Activated CD4-positive, alpha-beta memory T cell treated with anti-CD3 and anti-CD28 coated beads, Interleukin-2, amount 10 ng/mL, durations not matched to agents 7 days and 5 days (primary cell): ENCODE results near the gene TIMM29. TPM values are rescaled to one million over a fixed set of nuclear protein-coding genes. Genes with fewer than 3 reads are reported as not detected.

Experiments
- CTCF ChIA-PET: fragments of 350-600 bp; sonication (Branson Sonifier 250); formaldehyde crosslinking; loops from one replicate; lab custom pipeline; 2021; ENCODE audit warnings: antibody characterized with exemption, inconsistent platforms; lab: Charles Lee
- POLR2A ChIA-PET: fragments of 350-600 bp; sonication (Branson Sonifier 250); formaldehyde crosslinking; loops from one replicate; lab custom pipeline; 2021; ENCODE audit warnings: antibody characterized with exemption; lab: Charles Lee
- DNase-seq: peaks from one replicate; pipeline ENCODE4 v3.0.0-alpha.2; 2020
- H3K27ac Mint-ChIP-seq: one replicate; pipeline ENCODE4 v1.8.0; 2021; ENCODE audit warnings: mild to moderate bottlenecking, mixed read lengths
- H3K27me3 Mint-ChIP-seq: one replicate; pipeline ENCODE4 v1.8.0; 2021; ENCODE audit warnings: mixed read lengths
- H3K36me3 Mint-ChIP-seq: one replicate; pipeline ENCODE4 v1.8.0; 2021; ENCODE audit warnings: low read depth, mixed read lengths
- H3K4me1 Mint-ChIP-seq: one replicate; pipeline ENCODE4 v1.8.0; 2021; ENCODE audit warnings: mixed read lengths
- H3K4me3 Mint-ChIP-seq: one replicate; pipeline ENCODE4 v1.8.0; 2021; ENCODE audit warnings: mild to moderate bottlenecking, mixed read lengths
- H3K9me3 Mint-ChIP-seq: one replicate; pipeline ENCODE4 v1.8.0; 2021; ENCODE audit warnings: mixed read lengths
- total RNA-seq, 2 experiments: library from RNA; stranded (reverse); gene quantifications; one replicate each; pipeline ENCODE4 v1.2.3, GENCODE V29; 2021

TIMM29 gene
- 10 to 100 TPM; 24.3 to 25.7 TPM for total RNA-seq

- Mint-ChIP-seq H3K4me1 (peaks cover 32% of the 10 kb centered on the region), H3K9me3 (no peaks in the 10 kb centered on the region), H3K4me3 (peak within 1 kb of the TSS; percentile 94), H3K36me3 (peaks cover 19% of the 10 kb centered on the region), H3K27me3 (no peaks in the 10 kb centered on the region), H3K27ac (peak within 1 kb of the TSS; percentile 85)
- CTCF ChIA-PET = interaction anchor here (1.5 to 3.7 kb wide), 2 partner anchors 13 to 65 kb away, joined by 3 to 19 read pairs; no protein-coding TSS in a partner anchor
- POLR2A ChIA-PET = no interaction called here
- peak; percentile 93 for DNase-seq
Observed at GRCh38 chr19:10928563-10929401, at the start of gene TIMM29, which contains the start of gene YIPF2. TIMM29 (plus strand) TSS chr19:10928811; CDS start chr19:10928823, 12 bp downstream. YIPF2 (minus strand) TSS chr19:10928639; CDS start chr19:10928410, 229 bp downstream.

- Mint-ChIP-seq H3K4me1 (peaks cover 26% of the 10 kb centered on the region), H3K36me3 (peaks cover 5% of the 10 kb centered on the region), H3K27me3 (no peaks in the 10 kb centered on the region), H3K27ac (peak overlapping the region; percentile 11), H3K9me3 (no peaks in the 10 kb centered on the region), H3K4me3 (no peak overlapping the region)
- DNase-seq = no peak
- CTCF ChIA-PET = interaction anchor here (1.1 to 1.7 kb wide), 2 partner anchors 9 to 245 kb away, joined by 3 to 5 read pairs; no protein-coding TSS in a partner anchor
- POLR2A ChIA-PET = no interaction called here
Observed at GRCh38 chr19:10881403-10882107, 47.1 kb upstream of the TIMM29 start.

GRCh38 chr19:10882108-10882457 is 46.5 kb upstream of the TIMM29 start:
- no peaks in the 10 kb centered on the region for H3K9me3 Mint-ChIP-seq
- ChIA-PET POLR2A (no interaction called here), CTCF (interaction anchor here (1.1 to 1.7 kb wide), 2 partner anchors 10 to 244 kb away, joined by 3 to 5 read pairs; no protein-coding TSS in a partner anchor)
- peaks cover 5% of the 10 kb centered on the region for H3K36me3 Mint-ChIP-seq
- no peaks in the 10 kb centered on the region for H3K27me3 Mint-ChIP-seq
- H3K27ac Mint-ChIP-seq = no peak overlapping the region
- H3K4me1 Mint-ChIP-seq = peaks cover 22% of the 10 kb centered on the region
- H3K4me3 Mint-ChIP-seq = no peak overlapping the region
- DNase-seq = no peak

- ChIA-PET CTCF (no interaction called here), POLR2A (no interaction called here)
- Mint-ChIP-seq H3K4me3 (no peak overlapping the region), H3K36me3 (peaks cover 1% of the 10 kb centered on the region), H3K27ac (no peak overlapping the region), H3K9me3 (no peaks in the 10 kb centered on the region), H3K27me3 (no peaks in the 10 kb centered on the region), H3K4me1 (peaks cover 5% of the 10 kb centered on the region)
- DNase-seq = no peak
Observed at GRCh38 chr19:10884274-10884673, 44.3 kb upstream of the TIMM29 start.

GRCh38 chr19:10885201-10886169 is 43.1 kb upstream of the TIMM29 start:
- ChIA-PET POLR2A (no interaction called here), CTCF (no interaction called here)
- Mint-ChIP-seq H3K36me3 (no peaks in the 10 kb centered on the region), H3K4me1 (no peaks in the 10 kb centered on the region), H3K4me3 (no peak overlapping the region), H3K27me3 (no peaks in the 10 kb centered on the region), H3K9me3 (no peaks in the 10 kb centered on the region), H3K27ac (no peak overlapping the region)
- DNase-seq = no peak

- no peak overlapping the region for H3K4me3 Mint-ChIP-seq
- ChIA-PET POLR2A (interaction anchor here (1.2 kb wide), 2 partner anchors 10 to 15 kb away, joined by 3 to 4 read pairs; no protein-coding TSS in a partner anchor), CTCF (interaction anchor here (1.1 kb wide), 1 partner anchor 15 kb away, joined by 3 read pairs; no protein-coding TSS in a partner anchor)
- no peaks in the 10 kb centered on the region for H3K9me3 Mint-ChIP-seq
- no peaks in the 10 kb centered on the region for H3K36me3 Mint-ChIP-seq
- no peak overlapping the region for H3K27ac Mint-ChIP-seq
- DNase-seq = no peak
- H3K4me1 Mint-ChIP-seq = no peaks in the 10 kb centered on the region
- H3K27me3 Mint-ChIP-seq = no peaks in the 10 kb centered on the region
Observed at GRCh38 chr19:10887616-10888367, 40.8 kb upstream of the TIMM29 start.

GRCh38 chr19:10888421-10888866 is 40.2 kb upstream of the TIMM29 start:
- Mint-ChIP-seq H3K36me3 (no peaks in the 10 kb centered on the region), H3K4me3 (no peak overlapping the region), H3K27ac (no peak overlapping the region), H3K4me1 (no peaks in the 10 kb centered on the region), H3K9me3 (no peaks in the 10 kb centered on the region), H3K27me3 (no peaks in the 10 kb centered on the region)
- POLR2A ChIA-PET = interaction anchor here (1.2 to 1.6 kb wide), 3 partner anchors 9 to 16 kb away, joined by 3 to 5 read pairs (median 4); no protein-coding TSS in a partner anchor
- DNase-seq = no peak
- CTCF ChIA-PET = no interaction called here

- Mint-ChIP-seq H3K4me3 (no peak overlapping the region), H3K9me3 (no peaks in the 10 kb centered on the region), H3K36me3 (no peaks in the 10 kb centered on the region), H3K4me1 (no peaks in the 10 kb centered on the region), H3K27ac (no peak overlapping the region), H3K27me3 (no peaks in the 10 kb centered on the region)
- POLR2A ChIA-PET = interaction anchor here (1.6 kb wide), 1 partner anchor 11 kb away, joined by 5 read pairs; no protein-coding TSS in a partner anchor
- no peak for DNase-seq
- CTCF ChIA-PET = no interaction called here
Observed at GRCh38 chr19:10889880-10890279, 38.7 kb upstream of the TIMM29 start.

- POLR2A ChIA-PET = no interaction called here
- no peak for DNase-seq
- no peak overlapping the region for H3K27ac Mint-ChIP-seq
Observed at GRCh38 chr19:10891405-10892086, 37.1 kb upstream of the TIMM29 start.

GRCh38 chr19:10892256-10892655 is 36.4 kb upstream of the TIMM29 start:
- ChIA-PET CTCF (no interaction called here), POLR2A (no interaction called here)
- Mint-ChIP-seq H3K4me3 (no peak overlapping the region), H3K36me3 (no peaks in the 10 kb centered on the region), H3K9me3 (no peaks in the 10 kb centered on the region), H3K27me3 (no peaks in the 10 kb centered on the region), H3K4me1 (peaks cover 10% of the 10 kb centered on the region), H3K27ac (no peak overlapping the region)
- DNase-seq = no peak

More at GRCh38 chr19:10891405-10892086, 37.1 kb upstream of the TIMM29 start:
- CTCF ChIA-PET = no interaction called here
- Mint-ChIP-seq H3K36me3 (no peaks in the 10 kb centered on the region), H3K27me3 (no peaks in the 10 kb centered on the region), H3K4me3 (no peak overlapping the region), H3K9me3 (no peaks in the 10 kb centered on the region), H3K4me1 (peaks cover 3% of the 10 kb centered on the region)

GRCh38 chr19:10894911-10895213 is 33.7 kb upstream of the TIMM29 start:
- no peak for DNase-seq
- ChIA-PET POLR2A (no interaction called here), CTCF (no interaction called here)
- Mint-ChIP-seq H3K27ac (no peak overlapping the region), H3K36me3 (no peaks in the 10 kb centered on the region), H3K9me3 (no peaks in the 10 kb centered on the region), H3K4me3 (no peak overlapping the region), H3K27me3 (no peaks in the 10 kb centered on the region), H3K4me1 (peaks cover 13% of the 10 kb centered on the region)
